Suppressor macrophage treated with lipopolysaccharide for 4 hours (primary cell): ENCODE measurements around the gene FNIP2.
"Not testable (repeated sequence)": the region's sequence is repeated elsewhere in the genome, so short reads cannot be mapped to it uniquely, and the experiment has no call there.

Source experiments
- DNase-seq: peaks from one replicate; pipeline ENCODE4 v3.0.0-alpha.2; 2020

FNIP2 gene

GRCh38 chr4:158796370-158797140 is 27.7 kb downstream of the FNIP2 start:
- DNase-seq, result peak; percentile 97

DNA sequence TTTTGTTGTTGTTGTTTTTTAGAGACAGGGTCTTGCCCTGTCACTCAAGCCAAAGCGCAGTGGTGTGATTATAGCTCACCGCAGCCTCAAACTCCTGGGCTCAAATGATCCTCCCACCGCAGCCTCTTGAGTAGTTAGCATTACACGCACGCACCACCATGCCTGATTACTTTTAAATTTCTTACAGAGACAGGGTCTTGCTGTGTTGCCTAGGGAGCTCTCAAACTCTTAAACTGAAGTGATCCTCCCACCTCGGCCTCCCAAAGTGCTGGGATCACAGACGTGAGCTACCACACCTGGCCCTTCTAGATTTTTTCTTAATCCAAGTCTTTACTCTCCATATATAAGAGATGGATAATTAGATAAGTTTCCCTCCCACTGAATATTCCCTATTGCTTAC is 29.2 kb downstream of the FNIP2 start:
- no peak for DNase-seq

GRCh38 chr4:158799013-158799770 is 30.4 kb downstream of the FNIP2 start:
- no peak for DNase-seq

GRCh38 chr4:158799856-158800255 is 31.0 kb downstream of the FNIP2 start:
- no peak for DNase-seq

DNA sequence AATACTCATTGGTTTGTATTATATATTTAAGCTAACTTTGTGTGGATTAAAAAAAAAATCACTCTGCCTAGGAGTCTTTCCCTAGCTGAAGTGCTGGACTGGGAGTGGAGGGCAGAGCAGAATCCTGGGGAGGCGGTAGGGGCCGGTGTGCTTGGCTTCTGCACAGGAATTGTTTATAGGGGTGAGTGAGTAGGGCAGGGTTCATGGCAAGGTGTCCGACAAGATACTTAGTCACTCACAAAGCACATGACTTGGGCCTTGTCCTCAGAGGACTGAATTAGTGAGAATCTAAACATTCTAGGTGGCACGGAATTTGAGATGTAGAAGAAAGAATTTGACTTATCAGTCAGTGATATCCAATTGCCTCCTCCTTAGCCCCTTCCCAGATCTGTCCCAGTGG is 32.2 kb downstream of the FNIP2 start:
- no peak for DNase-seq

DNA sequence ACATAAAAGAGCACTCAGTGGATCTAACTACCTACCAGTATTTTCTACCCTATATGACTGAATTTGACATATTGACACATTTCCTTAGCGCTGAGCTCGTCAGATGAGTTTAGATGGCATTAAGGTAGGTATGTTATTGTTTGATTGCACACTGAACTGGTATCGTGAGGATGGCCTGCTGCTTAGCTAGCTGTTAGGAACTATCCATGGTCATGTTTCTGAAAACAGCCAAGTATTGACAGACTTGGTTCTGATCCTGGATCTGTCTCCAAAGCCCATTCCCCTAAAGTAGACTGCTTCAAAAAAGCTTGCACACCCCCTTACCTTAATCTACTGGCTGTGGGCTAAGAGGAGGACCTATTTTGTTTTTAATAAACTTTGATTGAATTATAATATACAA is 32.9 kb downstream of the FNIP2 start:
- DNase-seq, result no peak

DNA sequence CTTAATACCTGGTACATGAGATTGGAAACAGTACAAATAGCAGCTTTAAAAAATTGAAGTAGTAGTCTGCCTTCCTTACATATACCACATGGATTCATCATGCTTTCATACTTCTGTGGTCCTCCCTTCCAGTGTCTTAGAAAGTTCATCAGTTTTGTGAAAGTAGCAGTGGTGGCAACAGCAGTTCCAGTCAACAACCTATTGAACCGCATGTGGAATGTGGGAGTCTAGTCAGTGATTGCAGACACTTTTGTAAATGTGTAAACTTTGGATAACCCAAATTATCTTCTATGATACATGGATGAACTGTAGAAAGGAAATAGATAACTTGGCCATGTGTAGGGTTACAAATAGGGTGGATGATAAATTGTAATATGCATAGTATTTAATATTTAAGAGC is 34.1 kb downstream of the FNIP2 start:
- DNase-seq, result no peak

DNA sequence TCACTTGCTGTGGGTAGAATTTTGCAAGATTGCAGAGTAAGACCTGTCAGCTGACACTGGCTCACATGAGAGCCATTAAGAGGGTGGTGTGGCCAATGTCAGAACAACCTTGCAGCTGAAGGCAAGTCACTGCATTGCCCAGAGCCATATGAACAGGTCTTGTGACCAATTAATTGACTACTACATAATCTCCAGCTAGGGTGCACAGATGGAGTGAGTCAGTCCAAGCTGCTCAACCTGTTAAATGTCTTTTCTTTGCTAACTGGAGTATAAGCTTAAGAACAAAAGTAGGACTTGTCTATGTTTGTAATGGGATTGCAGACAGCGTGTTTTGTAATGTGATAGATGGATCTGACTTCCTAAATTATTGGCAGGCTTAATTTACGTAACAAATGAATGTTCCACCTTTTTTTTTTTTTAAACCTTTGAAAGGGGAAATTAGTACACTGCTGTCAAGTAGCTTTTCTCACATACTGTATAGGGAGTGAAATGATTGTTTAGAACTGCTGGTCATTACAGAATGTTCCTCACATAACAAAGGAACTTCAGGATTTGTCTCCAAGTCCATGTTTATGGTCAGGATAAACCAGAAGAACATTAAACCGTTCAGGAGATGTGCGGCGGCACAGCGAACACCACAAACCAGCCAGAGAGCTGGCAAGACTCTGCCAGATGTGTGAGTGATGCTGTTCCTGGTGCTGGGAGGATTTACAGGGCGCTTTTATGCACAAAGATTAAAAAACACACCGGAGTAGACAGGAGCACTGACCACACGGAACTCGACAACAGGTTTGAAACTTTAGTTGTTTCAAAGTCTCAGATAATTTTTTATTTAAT is 37.0 kb downstream of the FNIP2 start:
- DNase-seq, result peak; percentile 90

- DNase-seq, result peak; percentile 70
These were observed 38.9 kb downstream of the FNIP2 start for GRCh38 chr4:158807691-158808090.

GRCh38 chr4:158808399-158808798 is 39.6 kb downstream of the FNIP2 start:
- peak; percentile 65 for DNase-seq

- not testable (repeated sequence) for DNase-seq
These were observed 40.4 kb downstream of the FNIP2 start for GRCh38 chr4:158809208-158809607.

DNA sequence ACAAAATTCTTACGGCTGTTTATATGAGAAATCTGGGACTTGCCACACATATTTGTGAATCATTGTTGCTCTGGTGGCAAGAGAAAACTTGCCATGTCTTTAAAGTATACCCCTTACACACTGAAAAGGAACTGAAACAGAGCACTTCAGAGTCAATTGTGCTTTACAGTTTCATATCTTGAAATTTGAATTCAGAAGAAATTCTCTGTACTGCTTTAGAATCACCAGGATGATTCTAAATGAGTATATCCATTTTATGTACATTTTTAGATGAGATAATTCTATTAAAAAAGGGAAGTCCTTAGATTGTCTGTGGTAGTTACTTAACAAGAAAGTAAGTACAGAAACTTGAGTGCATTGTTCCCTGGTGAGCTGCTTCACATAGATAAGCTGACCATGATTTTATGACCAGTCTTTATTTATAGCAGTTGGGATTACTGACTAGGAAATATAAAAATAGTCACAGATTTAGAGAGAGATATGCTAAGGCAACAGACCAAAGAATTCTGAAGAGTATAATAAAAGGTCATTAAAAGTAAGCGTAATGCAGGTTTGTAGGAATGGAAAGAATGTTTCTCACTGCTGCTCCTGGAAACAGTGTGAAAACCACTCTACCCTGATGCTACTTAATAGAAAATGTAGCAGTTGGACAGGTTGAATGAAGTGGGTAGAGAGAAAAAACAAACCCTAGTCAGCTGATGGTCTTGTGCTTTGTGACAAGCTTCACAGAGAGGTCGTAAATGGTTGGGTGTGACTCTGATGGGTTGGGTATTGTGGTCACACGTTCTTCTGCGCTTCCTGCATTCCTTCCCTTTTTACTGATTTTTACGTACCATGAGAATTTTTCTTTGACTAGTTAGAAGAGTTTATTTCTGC is 41.0 kb downstream of the FNIP2 start:
- DNase-seq, result peak; percentile 92

DNA sequence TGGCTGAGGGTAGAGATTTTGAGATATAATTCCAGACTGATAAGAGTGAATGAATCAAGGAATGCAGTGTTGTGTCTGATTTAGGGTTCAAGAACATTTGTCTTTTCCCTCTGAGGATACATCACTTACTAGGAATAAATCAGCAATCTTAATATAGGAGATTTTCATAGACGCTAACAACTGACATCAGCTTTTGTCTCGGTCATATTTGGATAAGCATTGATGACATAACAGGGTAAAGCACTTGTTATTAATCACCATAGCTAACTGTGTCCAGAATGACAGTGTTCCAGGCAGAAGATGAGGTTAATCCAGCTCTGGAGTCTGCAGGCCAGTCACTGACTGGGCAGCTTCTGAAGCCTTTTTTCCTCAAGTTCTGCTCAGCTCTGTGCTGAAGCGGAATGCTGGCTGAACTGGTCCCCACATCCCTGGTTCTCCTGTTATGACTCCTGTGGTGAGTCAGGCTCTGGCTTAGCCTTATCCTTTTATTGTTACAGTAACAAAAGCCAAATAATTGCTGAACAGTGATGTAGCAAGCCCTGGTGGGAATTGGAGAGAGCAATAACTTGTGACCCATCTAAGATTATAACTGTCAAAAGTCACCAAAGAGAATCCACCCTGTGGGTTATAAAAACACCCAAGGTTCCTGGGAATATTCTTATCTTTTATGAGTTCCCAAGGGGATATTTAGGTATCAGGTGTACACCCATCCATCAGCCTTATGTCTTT is 41.8 kb downstream of the FNIP2 start:
- peak; percentile 92 for DNase-seq

GRCh38 chr4:158811216-158811540 is 42.4 kb downstream of the FNIP2 start:
- peak; percentile 77 for DNase-seq

DNA sequence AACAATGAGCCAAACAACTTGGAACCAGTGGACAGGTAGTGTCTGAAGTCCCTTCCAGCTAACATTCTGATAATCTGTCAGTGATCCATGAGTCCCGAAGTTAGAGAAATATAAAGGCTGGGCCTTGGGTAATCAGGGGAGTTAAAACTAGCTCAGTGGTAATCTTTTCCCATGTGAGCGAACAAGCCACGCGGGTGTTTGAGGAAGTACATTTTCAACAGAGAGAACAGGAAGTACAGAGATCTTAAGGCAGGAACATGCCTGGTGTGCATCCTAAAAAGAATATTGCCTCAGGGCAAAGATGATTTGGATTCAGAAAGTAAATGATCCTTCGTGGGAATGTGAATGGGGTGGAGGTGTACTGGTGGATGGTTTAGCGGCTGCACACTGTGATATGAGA is 42.9 kb downstream of the FNIP2 start:
- peak; percentile 95 for DNase-seq

GRCh38 chr4:158812133-158812532 is 43.3 kb downstream of the FNIP2 start:
- no peak for DNase-seq

GRCh38 chr4:158812543-158812942 is 43.7 kb downstream of the FNIP2 start:
- DNase-seq, result no peak

- DNase-seq, result no peak
These were observed 44.3 kb downstream of the FNIP2 start for GRCh38 chr4:158813113-158813512.

- no peak for DNase-seq
These were observed 45.4 kb downstream of the FNIP2 start for GRCh38 chr4:158814207-158814606.

DNA sequence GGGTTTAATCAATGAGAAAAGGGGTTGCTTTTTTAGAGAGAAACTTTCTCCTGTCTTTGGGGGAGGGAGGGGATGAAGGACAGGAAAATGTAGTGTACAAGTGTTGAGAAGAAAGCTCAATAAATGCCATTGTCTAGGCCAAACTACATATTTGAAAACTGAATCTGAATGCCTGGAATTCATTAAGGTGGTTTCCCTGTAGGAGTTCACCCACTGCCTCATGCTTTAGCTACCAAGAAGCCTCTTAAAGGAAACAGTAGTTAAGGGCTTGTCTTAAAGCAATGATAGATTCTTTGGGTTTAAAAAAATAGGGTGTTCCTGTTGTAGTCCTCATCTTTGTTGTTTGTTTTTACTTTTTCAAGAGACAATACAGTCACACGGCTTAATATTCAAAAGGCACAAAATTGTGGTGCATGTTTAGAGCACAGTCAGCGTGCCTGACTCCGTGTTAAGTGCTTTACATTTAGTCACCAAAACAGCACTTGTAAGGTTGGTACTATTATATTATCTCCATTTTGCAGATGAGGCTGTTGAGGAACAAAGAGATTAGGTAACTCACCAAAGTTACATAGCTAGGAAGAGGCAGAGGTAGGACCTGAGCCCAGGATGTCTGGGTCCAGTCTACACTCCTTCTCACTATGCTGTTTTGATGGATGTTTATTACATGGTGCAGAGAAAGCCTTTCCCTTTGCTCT is 46.0 kb downstream of the FNIP2 start:
- DNase-seq, result no peak

- peak; percentile 52 for DNase-seq
These were observed 48.1 kb downstream of the FNIP2 start for GRCh38 chr4:158816955-158817354.
